Measurements from ENCODE around the gene NAMPT.
"Not testable (repeated sequence)": the region's sequence is repeated elsewhere in the genome, so short reads cannot be mapped to it uniquely, and the experiment has no call there.

NAMPT gene

DNA sequence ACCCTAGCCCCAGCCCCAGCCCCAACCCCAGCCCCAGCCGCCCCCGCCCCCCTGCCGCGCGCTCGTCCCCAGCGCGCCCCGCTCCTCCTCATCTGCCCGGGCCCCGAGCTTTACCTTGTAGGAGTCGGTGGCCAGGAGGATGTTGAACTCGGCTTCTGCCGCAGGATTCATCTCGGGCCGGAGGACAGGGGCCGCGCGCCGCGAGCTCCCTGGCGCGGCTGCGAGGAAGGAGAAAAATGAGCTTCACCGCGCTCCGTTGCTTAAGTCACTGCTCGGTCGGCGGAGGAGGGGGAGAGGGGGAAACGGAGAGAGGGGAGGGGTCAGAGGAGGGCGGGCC, at the start of gene NAMPT:
TSS of gene NAMPT (minus strand) at position 270 of the 337 bp plus-strand sequence. CDS start at position 171, 99 bp downstream.
- DNase-seq = no peak

GRCh38 chr7:106332201-106332600, 47.4 kb upstream of the NAMPT start:
- no peak for DNase-seq

GRCh38 chr7:106331441-106332175, 46.8 kb upstream of the NAMPT start:
- no peak for DNase-seq

- no peak for DNase-seq
Measured at GRCh38 chr7:106329971-106330733, 45.4 kb upstream of the NAMPT start.

DNA sequence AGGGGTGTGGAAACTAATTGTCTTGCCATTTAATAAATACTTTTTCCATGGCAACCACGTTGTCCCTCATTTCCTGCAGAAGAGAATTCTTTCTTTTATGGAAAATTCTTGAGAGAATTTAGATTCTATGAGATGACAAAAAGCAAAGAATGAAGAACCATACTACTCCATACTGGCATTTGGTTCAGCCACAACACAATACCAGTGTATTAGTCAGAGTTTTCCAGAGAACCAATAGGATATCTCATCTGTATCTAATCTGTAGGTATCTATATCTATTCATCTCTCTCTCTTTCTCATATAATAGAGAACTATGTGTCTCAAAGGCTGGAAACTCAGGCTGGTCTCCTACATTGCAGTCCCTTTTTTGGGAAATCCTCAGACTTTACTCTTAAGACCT, 44.6 kb upstream of the NAMPT start:
- no peak for DNase-seq

GRCh38 chr7:106327538-106328481, 43.0 kb upstream of the NAMPT start:
- DNase-seq = no peak

DNA sequence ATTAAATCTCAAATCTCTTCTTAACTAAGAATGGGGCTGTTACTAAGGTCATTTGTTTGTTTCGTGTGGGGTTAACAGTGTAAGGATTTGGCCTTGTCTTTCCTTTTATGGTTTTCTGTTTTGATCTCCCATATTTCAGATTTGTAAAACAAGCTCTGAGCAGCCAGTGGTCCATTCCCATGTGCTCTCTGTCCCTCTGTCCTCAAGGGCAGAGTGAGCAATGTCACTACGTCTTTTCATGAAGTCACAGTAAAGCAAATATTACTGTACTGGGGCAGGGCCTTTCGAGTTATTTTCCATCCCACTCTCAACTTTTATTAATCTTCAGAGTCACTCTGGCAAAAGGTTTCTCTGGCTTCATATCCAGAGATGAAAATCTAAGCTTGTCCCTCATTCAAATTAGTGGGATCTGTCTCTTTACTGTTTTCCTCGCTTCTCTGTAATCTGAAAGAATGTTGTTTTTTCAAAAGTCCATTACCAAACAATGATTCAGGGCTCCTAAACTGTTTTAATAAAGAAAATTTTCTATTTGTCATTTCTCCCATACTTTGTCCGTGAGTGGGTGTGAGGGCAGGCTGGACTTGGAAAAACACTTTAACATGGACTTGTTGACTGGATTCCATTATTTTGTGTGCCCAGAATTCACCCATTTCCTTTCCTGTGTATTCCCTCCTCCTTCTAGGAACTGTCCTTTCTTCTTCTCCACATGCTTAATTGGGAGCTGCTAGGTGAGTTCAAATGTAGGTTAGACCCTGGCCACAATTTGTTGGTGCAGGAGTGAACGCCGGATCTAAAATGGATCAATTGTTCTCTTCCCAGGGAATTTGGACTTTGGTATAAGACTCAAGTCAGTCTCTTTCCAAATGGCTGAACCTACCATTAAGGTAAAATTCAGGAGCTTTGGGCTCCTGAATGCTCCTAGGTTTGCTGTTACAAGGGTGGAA, 42.1 kb upstream of the NAMPT start:
- no peak for DNase-seq

DNA sequence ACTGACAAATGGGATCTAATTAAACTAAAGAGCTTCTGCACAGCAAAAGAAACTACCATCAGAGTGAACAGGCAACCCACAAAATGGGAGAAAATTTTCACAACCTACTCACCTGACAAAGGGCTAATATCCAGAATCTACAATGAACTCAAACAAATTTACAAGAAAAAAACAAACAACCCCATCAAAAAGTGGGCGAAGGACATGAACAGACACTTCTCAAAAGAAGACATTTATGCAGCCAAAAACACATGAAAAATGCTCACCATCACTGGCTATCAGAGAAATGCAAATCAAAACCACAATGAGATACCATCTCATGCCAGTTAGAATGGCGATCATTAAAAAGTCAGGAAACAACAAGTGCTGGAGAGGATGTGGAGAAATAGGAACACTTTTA, 39.7 kb upstream of the NAMPT start:
- not testable (repeated sequence) for DNase-seq

DNA sequence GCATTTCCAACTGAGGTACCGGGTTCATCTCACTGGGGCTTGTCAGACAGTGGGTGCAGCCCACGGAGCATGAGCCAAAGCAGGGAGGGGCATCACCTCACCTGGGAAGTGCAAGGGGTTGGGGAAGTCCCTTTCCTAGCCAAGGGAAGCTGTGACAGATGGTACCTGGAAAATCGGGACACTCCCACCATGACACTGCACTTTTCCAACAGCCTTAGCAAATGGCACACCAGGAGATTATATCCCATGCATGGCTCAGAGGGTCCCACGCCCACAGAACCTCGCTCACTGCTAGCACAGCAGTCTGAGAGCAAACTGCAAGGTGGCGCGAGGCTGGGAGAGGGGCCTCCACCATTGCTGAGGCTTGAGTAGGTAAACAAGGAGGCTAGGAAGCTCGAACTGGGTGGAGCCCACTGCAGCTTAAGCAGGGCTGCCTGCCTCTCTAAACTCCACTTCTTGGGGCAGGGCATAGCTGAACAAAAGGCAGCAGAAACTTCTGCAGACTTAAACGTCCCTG, 35.5 kb upstream of the NAMPT start:
- DNase-seq = not testable (repeated sequence)

GRCh38 chr7:106318482-106318881, 33.7 kb upstream of the NAMPT start:
- no peak for DNase-seq

GRCh38 chr7:106317971-106318370, 33.2 kb upstream of the NAMPT start:
- no peak for DNase-seq

DNA sequence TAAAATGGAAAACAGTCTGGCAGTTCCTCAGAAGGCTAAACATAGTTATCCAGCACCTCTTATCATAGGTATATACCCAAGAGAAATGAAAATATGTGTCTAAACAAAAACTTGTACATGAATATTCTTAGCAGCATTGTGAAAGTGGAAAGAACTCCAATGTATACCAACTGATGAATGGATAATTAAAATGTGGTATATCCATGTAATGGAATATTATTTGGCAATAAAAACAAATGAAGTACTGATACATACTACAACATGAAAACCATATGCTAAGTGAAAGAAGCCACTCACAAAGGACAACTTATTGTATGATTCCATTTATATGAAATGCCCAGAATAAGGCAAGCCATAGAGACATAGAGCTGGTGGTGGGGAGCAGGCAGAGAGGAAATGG, 32.2 kb upstream of the NAMPT start:
- DNase-seq = no peak

- no peak for DNase-seq
Measured at GRCh38 chr7:106314875-106315274, 30.1 kb upstream of the NAMPT start.

GRCh38 chr7:106313966-106314365, 29.2 kb upstream of the NAMPT start:
- DNase-seq = no peak

DNA sequence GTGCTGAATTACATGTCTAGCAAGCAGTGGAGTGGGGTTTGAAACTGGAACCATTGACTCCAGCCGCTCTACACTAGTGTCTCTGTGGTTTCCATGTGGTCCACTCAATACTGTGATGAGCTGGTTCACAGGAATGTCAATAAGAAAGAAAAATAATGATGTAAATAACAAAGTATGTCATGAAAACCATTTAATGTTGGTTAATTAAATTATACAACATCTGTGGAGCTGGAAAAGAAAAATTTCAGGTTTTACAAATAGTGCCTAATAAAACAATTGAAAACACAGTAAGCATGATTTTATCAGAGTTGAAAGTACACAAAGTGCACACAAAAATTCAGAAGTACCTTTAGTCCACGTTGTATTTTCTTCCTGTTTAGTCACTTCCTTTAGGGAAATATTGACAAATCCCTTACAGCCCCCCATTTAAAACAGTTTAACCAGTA, 28.7 kb upstream of the NAMPT start:
- no peak for DNase-seq

DNA sequence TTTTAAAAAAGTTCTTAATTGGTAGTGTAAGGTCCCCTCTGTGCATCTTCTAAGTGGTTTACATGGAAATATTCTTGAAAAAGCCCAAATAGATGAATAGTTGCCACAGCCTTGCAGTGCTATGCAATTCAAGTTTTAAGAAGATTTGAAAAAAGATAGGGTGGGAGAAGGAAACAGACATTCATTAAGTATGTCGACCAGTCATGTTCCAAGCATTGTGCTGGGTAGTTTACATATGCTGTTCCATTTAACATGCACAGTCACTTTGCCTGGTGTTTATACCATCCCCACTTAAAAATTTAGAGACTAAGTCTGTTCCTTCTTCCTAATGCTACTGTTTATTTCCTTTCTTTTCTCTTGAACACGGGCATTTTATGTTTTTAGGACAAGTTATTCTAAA, 28.1 kb upstream of the NAMPT start:
- no peak for DNase-seq

DNA sequence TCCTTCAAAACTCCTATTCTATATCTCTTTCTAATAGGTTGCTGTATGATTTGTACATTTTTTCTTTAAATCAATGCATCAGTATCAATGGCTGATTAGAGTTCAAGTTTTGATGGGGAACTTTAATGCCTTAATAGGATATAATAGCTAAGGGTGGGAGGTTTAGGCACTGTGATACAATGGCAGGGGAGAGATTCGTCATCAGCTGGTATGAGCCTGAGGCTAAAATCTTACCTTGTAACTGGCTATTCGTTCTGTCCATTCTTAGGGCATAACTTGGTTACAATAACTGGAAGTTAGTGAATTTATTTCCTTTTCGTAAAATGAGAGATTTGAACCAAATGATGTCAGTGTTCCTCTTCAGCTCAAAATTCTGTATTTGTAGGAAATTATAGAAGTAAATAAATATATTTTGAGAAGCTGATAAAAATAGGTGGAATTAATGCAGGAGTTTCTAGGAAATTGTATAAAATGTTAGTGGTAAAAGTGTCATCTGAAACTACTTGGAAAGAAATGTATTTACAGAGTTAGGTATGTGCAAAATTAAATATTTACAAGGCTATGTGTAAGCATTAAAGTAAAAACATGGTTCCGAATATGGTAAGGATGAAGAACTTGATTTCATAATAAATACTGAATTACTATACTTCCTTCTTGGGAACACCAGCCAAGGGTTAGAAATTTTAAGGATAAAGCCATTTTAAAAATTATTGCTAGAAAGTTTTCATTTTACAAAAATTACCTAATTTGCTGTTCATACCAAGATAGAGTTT, 27.5 kb upstream of the NAMPT start:
- no peak for DNase-seq

DNA sequence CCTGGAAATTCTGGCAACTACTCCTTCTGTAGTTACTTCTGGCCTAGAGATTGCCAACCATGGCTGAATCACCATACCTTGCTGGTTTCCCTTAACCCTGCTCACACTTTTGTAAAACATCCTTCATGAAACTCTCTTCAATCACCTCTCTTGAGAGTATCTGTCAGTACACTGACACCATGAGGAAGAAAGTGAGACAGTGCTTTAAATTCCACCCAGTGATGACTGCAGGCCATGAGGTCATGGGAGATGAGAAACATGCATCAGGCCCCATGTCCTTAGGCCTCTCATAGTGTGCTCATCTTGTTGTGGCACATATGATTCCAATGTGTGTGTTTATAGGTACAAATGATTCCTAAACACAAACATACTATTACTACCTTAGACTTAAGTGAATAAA, 24.6 kb upstream of the NAMPT start:
- DNase-seq = no peak

DNA sequence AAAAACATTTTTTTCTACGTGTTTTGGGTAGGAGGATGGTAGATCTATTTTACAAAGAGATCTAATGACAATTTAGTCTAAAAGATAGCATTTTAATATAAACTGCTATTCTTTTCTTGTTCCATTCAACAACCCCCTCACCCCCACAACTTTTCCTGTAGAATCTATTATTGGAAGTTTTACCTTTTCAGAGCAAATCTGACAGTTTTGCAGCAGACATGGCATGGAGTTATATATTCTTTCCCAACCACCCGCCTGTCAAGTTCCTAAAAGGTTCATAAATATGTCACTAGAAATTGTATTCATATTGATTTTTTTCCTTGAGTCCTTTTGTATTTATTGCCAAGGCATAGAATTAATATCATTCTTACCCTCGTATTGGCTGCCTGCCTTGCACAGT, 21.5 kb upstream of the NAMPT start:
- no peak for DNase-seq

DNA sequence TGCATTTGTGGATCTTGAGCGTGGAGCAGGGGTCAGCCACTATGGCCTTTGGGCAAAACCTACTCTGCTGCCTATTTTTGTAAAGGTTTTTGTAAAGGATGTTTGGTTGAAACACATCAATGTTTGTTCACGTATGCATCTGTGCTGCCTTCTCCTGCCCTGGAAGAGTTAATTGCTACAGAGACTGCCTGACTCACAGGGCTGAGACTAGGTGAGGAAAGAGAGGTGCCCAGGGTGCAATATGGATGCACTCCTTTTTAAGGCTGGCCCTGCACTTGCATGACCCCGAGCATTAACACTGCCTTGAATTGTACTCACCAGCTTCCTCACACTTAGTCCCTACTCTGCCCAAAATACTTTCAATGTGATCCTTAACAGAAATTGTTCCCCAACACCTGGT, 20.9 kb upstream of the NAMPT start:
- DNase-seq = no peak

Data from amygdala (tissue), 56 donors.